ENCODE data around the gene STK39. TPM values are rescaled to one million over a fixed set of nuclear protein-coding genes. Genes with fewer than 3 reads are reported as not detected.
A peak's percentile ranks its signal among the peaks of the same experiment; 100 is the strongest.

The STK39 gene
- total and polyA plus RNA-seq, 2 of the 4 experiments (the other 2 are of a cell fraction) = 11.8 to 16.4 TPM

GRCh38 chr2:168147830-168148794 lies 99.3 kb downstream of the STK39 start:
- H3K79me1 ChIP-seq (ENCODE audit: low read depth in 1 of 2, low read length in 2 of 2) = peaks cover 16 to 57% of the 10 kb centered on the region in 2 experiments
- no peak overlapping the region for H3K27ac ChIP-seq (ENCODE audit: insufficient read depth, low read length)
- no peak overlapping the region for H2BK120ac ChIP-seq (ENCODE audit: low read depth, low read length)
- H3K9me3 ChIP-seq (ENCODE audit: control insufficient read depth, insufficient read depth, low read length) = no peaks in the 10 kb centered on the region
- no peak overlapping the region for H3K56ac ChIP-seq (ENCODE audit: extremely low read depth, insufficient read depth, low read length)
- no peak overlapping the region for H3K14ac ChIP-seq (replicated peaks; ENCODE audit: low read depth, low read length)
- ATAC-seq (ENCODE audit: low read depth) = 0 out of 2 replicates have a peak, but pooled peaks have one; percentile 27
- no peak overlapping the region for H4K8ac ChIP-seq (ENCODE audit: low read depth in 2 of 2, low read length in 2 of 2)
- DNase-seq = peak; percentile 11
- intact Hi-C loops (cut with micrococcal nuclease) = no loop called here
- H3K4me3 ChIP-seq (ENCODE audit: insufficient read depth, low read depth, low read length) = no peak overlapping the region
- no peak overlapping the region for H4K5ac ChIP-seq (ENCODE audit: low read depth, low read length)
- no peak overlapping the region for H2AFZ ChIP-seq (replicated peaks; ENCODE audit: low read length, poor library complexity)
- no peak overlapping the region for H3K9ac ChIP-seq (ENCODE audit: low read depth, low read length)
- H3K18ac ChIP-seq (ENCODE audit: low read depth, low read length) = no peak overlapping the region
- H3K23ac ChIP-seq (ENCODE audit: low read depth, low read length) = no peak overlapping the region
- H3K9me1 ChIP-seq (ENCODE audit: insufficient read depth, low read length) = peaks cover 13% of the 10 kb centered on the region
- H3K4ac ChIP-seq (ENCODE audit: low read depth, low read length) = no peak overlapping the region
- dilution Hi-C loops (cut with HindIII; ENCODE audit: low sequenced_read_pairs, unreplicated experiment) = no loop called here
- no peak overlapping the region for H2BK15ac ChIP-seq (ENCODE audit: low read depth, low read length)
- H2AK9ac ChIP-seq (replicated peaks; ENCODE audit: low read depth, low read length, poor library complexity) = no peak overlapping the region
- H3K27me3 ChIP-seq (ENCODE audit: control insufficient read depth, insufficient read depth, low read length) = no peaks in the 10 kb centered on the region
- H3K36me3 ChIP-seq (ENCODE audit: control insufficient read depth, insufficient read depth, low read length) = no peaks in the 10 kb centered on the region
- 100% methylated on average over 3 of the region's 8 CpGs; no CpG with 5 or more reads in 1 of the 2 experiments for WGBS, 2 experiments (ENCODE audit: extremely low coverage in 2 of 2, insufficient read length in 1 of 2)
- no TSS peak for BruUV-seq (replicated peaks)
- no peak overlapping the region for H2BK20ac ChIP-seq (ENCODE audit: low read depth, low read length)
- TF ChIP-seq POLR2A (IDR thresholded peaks at IDR 0.05; ENCODE audit: low read depth, low read length) (no peak), MAFK (IDR thresholded peaks at IDR 0.05; ENCODE audit: low read depth, low read length) (no peak), MAZ (IDR thresholded peaks at IDR 0.05; ENCODE audit: borderline replicate concordance, low read depth, low read length) (no peak), BHLHE40 (IDR thresholded peaks at IDR 0.05; ENCODE audit: low read depth, low read length) (no peak), RCOR1 (IDR thresholded peaks at IDR 0.05; ENCODE audit: insufficient replicate concordance, low read length) (no peak), ELK1 (IDR thresholded peaks at IDR 0.05; ENCODE audit: borderline replicate concordance, low read depth, low read length) (no peak), RAD21 (IDR thresholded peaks at IDR 0.05; ENCODE audit: low read length) (no peak), RFX5 (IDR thresholded peaks at IDR 0.05; ENCODE audit: low read depth, low read length) (no peak), FOS (IDR thresholded peaks at IDR 0.05; ENCODE audit: low read depth, low read length) (no peak), NFE2L2 (IDR thresholded peaks at IDR 0.05; ENCODE audit: low read depth, low read length) (no peak), CEBPB (IDR thresholded peaks at IDR 0.05; ENCODE audit: low read depth, low read length) (no peak)
- TF ChIP-seq, protein P1, sequence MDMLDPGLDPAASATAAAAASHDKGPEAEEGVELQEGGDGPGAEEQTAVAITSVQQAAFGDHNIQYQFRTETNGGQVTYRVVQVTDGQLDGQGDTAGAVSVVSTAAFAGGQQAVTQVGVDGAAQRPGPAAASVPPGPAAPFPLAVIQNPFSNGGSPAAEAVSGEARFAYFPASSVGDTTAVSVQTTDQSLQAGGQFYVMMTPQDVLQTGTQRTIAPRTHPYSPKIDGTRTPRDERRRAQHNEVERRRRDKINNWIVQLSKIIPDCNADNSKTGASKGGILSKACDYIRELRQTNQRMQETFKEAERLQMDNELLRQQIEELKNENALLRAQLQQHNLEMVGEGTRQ (IDR thresholded peaks at IDR 0.05; ENCODE audit: low read depth, low read length) = no peak
- H3K4me1 ChIP-seq (ENCODE audit: control insufficient read depth, insufficient read depth, low read length) = peaks cover 8% of the 10 kb centered on the region
- H3K4me2 ChIP-seq (ENCODE audit: low read depth, low read length) = no peak overlapping the region
- ChIA-PET CTCF (interaction anchor here (1.1 kb wide), 1 partner anchor 10 kb away, joined by 3 read pairs; no protein-coding TSS in a partner anchor), POLR2A (ENCODE audit: unreplicated experiment) (no interaction called here)
- H2BK5ac ChIP-seq (ENCODE audit: low read depth, low read length, poor library complexity, severe bottlenecking) = no peak overlapping the region
- in situ Hi-C loops (cut with MboI; ENCODE audit: low sequenced_read_pairs) = loop anchor here (25.0 kb wide), 1 partner anchor 739 kb away; the partner anchor contains the start of gene SPC25
- H2AK5ac ChIP-seq (ENCODE audit: low read depth, low read length) = no peak overlapping the region
- no peak overlapping the region for H4K91ac ChIP-seq (ENCODE audit: insufficient read depth, low read depth, low read length)
- no peaks in the 10 kb centered on the region for H4K20me1 ChIP-seq (ENCODE audit: insufficient read depth, low read length)
